NCI-H1436 treated with DMSO at 0.1 percent for 48 hours (cell line): ENCODE data around the gene NSFL1C.
A peak's percentile ranks its signal among the peaks of the same experiment; 100 is the strongest.

Experiments used
- DNase-seq: peaks from one replicate; lab custom pipeline; 2025; lab: John Stamatoyannopoulos, UW

Gene NSFL1C

GRCh38 chr20:1484438-1485116 is 17.9 kb upstream of the NSFL1C start:
- no peak for DNase-seq

GRCh38 chr20:1479831-1480595 is 13.4 kb upstream of the NSFL1C start:
- no peak for DNase-seq

GRCh38 chr20:1478566-1478965 is 11.9 kb upstream of the NSFL1C start:
- no peak for DNase-seq

DNA sequence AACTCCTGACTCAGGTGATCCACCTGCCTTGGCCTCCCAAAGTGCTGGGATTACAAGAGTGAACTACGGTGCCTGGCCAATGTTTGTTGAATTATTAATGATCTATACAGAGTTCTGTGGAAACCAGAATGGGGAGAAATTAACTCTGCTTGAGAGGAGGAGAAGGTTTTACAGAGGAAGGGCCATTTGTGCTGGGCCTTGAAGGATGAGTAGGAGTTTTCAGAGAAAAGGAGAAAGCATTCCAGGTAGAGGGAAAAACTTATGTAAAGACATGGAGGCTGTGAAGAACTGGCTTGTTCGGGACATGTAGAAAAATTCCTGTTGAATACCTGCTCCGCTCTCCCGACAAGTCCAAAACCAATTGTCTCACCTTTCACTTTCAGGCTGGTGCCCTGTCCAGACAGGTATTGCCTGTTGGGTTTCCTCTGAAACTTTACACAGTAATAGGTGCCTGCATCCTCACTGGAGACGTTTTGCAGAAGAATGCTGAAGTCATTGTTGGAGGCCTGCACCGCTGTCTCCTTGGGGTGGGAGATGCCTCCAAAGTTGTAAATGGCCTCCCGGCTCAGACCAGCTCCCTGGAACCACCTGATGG is 11.3 kb upstream of the NSFL1C start:
- DNase-seq = no peak

- DNase-seq = no peak
Observed at GRCh38 chr20:1474817-1475603, 8.4 kb upstream of the NSFL1C start.

GRCh38 chr20:1474325-1474724 is 7.7 kb upstream of the NSFL1C start:
- no peak for DNase-seq

- DNase-seq = no peak
Observed at GRCh38 chr20:1473246-1474220, 6.9 kb upstream of the NSFL1C start.

GRCh38 chr20:1472556-1473245 is 6.1 kb upstream of the NSFL1C start:
- DNase-seq = peak; percentile 7

DNA sequence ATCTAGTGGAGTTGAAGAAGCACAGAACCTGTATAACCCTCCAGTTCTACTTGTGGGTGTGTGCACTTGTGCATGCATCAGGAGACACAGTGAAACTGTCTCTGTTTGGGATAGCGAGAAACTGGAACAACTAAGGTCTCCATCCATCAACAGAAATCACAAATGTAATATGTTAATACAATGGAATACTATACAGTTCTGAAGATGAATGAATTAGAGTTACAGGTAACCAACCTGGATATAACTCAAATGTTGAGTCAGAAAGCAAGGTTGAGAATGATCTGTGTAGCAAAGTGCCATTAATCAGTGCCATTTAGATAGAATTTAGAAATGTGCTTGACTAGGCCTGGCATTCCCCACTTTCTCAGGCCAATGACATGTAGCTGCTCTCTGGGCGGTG is 4.6 kb upstream of the NSFL1C start:
- DNase-seq = no peak

DNA sequence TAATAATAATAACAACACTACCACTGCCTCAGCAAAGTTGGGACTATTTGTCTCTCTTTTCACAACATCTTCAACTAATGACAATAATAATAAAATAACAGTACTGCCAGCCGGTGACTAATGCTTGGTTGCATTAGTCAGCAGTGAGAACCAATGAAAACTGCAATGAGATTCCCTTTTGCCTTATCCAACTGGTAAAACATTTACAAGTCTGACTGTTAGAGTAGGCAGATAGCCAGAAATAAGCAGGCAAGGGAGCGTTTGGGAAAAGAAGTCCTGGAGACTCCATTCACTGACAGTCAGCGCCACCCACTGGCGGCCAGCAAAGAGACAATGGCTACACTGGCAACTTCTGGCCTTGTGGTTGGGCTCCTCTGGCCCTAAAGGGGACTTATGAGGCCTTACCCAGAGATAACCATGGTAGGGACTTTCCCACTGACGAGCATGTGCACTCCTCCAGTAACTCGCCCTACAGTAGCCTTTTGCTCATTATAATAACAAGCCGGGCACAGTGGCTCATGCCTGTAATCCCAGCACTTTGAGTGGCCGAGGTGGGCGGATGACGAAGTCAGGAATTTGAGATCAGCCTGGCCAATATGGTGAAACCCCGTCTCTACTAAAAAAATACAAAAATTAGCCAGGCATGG is 3.4 kb upstream of the NSFL1C start:
- DNase-seq = no peak

DNA sequence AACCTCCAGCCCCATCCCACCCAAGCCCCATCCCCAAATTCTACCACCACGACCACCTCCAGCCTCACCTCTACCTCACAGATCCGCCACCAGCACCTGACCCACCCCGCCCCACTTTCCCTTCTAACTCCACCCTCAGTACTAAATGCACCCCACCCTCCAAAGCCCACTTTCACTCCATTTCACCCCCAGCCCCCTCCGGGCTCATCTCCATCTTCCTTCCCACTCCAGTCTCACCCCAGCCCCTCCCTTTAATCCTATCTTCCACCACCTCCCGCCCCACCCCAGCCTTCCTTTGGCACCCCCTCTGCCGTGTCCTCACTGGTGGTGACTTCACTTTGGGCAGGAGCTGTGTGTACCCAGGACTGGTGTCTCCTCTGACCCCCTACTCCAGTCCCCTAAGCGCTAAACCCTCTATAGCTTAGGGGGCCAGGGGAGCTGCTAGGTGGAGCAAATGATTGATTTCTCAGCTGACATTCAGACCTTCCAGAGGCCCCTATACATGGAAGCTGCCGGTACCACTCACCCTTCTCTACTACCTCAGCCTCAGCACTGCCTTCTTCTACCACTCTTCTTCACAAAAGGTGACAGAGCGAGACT is 2.8 kb upstream of the NSFL1C start:
- no peak for DNase-seq

DNA sequence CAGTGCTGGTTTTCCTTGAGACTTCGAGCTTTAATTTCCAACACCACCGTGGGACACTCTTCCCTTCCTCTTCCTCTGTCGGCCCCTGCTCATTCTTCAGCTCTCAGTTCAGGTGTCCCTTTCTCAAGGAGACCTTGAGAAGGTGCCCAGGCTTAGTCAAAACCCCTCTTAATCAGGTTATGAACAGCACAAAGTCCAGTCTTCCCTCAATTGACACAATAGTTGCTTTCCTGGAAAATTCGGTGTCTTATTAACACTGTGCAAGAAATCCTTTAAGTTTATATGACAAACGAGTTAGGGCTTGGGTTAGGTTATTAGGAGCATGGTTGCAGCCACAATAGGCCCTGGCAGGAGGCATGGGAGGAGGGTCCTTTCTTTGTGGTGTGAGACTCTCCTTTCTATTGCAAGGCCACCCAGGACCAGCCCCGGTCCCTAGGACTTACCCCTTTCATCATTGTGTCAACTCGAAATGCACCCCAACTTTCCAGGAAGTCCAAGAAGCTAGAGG is 1.5 kb upstream of the NSFL1C start:
- DNase-seq = no peak

- DNase-seq = no peak
Observed at GRCh38 chr20:1467355-1468116, 887 bp upstream of the NSFL1C start.

DNA sequence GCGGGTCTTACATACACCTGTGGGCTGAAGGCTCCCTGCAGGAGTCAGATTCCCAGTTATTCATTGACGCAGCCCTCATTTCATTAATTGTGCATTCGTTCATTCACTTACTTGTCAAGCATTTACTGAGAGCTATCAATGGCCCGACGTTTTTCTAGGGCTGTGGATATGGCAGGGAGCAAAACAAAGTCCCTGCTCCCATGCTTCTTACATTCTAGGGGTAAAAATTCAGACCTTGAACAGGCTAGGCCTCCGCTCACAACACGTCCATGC is 369 bp upstream of the NSFL1C start:
- DNase-seq = no peak

GRCh38 chr20:1465470-1466210 is 1.0 kb downstream of the NSFL1C start:
- DNase-seq = no peak

DNA sequence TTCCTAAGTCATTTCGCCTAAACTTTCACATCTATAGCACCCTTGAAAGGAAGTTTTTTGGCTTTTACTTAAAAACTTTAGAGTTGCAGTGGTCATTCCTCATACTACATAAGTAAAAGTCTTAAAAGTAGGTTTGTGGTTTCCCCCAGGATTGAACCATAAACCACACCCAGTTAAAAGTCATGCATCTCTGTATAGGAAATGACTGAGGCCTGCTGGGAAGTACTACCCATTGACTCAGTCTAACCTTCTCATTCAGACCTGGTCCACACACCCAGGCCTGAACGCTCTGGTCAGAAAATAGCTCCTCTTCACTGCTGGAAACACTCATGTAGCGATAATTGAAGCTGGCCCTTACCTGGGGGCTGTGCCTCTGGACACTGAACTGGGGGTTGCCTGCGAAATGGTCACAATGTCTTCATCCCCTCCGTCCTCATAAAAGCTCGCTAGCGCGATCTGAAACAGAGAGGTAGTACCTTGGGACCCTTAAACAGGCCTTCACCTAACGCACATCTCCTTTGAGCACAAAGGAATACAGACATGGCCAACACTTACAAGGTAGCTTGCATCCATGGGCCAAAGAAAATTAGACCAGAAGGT is 2.6 kb downstream of the NSFL1C start:
- DNase-seq = no peak

DNA sequence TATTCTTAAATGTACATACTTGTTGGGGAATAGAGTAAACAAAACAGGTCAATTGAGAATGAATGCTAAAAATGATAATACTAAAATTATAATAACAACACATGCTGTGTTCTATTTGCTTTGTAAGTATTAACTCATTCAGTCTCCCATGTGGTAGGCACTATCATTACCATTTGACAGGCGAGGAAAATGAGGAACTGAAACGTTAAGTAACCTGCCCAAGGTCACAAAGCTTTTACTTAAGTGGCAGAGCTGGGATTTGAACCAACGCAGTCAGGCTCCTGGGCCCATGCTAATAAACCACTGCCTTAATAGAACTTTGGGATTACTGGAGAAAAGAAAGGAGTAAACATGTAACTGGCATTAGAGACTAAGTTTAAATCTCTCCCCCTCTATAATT is 3.8 kb downstream of the NSFL1C start:
- no peak for DNase-seq

DNA sequence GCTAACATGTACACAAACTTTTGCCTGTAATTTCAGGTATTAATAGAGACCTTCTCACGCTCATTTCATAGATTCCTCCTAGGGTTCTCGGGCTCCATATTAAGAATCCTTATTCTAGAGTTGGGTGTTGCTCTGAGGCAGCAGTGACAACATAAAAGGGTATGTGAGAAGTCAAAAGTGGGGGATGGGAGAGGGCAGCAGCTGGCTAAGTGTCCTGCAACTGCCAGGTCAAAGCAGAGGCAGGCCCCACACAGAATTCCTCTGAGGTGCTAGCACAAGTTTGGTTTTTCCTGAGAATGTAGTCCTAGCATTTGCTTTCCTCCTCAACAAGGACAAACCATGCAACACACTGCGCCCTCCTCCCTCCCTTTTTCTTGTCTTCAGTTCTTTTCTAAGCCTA is 4.6 kb downstream of the NSFL1C start:
- no peak for DNase-seq
